CD4-positive, alpha-beta T cell treated with Interferon alpha-2 for 1 hour (primary cell): ENCODE data around the gene CD209.
A peak's percentile ranks its signal among the peaks of the same experiment; 100 is the strongest.

ENCODE experiments used
- DNase-seq, 2 donors: peaks; one replicate each; pipeline ENCODE4 v3.0.0-alpha.2; 2020 to 2022

Gene CD209

GRCh38 chr19:7734220-7735203 lies 12.8 kb downstream of the CD209 start:
- peak in 1 of 2 donors; percentile 42 for DNase-seq

GRCh38 chr19:7733376-7733775 lies 14.0 kb downstream of the CD209 start:
- DNase-seq = no peak

DNA sequence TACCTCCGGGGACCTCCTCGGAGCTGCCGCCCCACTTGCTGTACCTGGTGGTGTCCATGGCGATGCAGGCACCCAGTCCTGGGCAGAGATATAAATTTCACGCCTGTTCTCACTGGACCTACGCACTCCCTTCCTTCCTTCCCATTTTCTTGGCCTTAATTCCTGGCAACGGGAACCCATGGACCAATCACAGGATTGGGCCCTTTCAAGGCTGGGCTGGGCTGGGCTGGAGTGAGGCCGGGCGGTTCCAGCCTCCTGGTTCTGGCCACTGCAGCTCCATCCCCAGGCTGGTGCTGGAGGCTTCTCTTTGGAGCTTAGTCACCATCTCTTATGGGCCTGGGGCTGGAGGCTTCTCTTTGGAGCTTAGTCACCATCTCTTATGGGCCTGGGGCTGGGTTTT lies 15.3 kb downstream of the CD209 start, which contains the start of gene CLEC4G:
CLEC4G (minus strand) TSS at position 66 of the 400 bp plus-strand sequence; CDS start at position 58, 8 bp downstream.
- no peak for DNase-seq

GRCh38 chr19:7731615-7732014 lies 15.7 kb downstream of the CD209 start:
- DNase-seq = no peak

- DNase-seq = no peak
These were observed 16.1 kb downstream of the CD209 start for GRCh38 chr19:7731218-7731595.

DNA sequence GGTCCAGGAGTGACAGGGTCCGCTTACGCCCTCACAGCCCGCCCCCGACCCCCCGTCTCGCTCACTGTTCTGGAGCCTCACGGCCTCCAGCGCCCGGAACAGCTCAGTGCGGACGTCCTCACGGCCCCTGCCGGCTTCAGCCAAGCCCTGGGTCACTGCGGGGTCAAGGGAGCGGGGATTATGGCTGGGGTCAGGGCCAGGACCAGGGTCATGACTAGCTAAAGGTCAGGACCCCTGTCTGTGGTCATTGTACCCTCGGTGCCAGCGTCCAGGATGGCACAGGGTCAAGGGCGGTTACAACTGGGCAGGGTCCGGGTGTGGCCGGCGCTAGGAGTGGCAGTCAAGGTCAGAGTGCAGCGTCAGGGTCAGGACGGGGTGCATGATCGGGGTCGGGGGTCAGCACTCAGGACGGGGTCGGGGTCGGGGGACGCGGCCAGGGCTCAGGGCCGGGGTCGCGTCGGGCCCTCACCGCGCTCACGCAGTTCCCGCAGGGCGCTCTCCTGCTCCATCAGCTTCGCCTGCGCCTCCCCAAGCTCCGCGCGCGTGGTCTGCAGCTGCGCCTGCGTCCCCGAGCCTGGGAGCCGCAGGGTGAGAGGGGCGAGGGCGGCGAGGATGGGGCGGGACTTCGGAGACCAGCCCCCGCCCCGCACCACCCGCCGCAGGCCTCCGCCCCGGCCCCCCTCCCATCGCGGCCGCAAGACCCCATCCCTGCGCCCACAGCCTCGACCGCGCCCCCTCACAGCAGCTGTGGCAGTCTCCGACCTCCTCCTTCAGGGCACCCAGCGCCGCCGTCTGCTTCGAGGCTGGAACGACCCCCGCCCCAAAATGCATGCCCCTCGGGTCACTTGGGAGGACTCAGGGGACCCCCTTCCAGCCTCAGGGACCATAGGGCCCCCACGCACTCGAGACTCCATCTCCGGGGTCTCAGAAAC lies 16.8 kb downstream of the CD209 start:
- no peak for DNase-seq

DNA sequence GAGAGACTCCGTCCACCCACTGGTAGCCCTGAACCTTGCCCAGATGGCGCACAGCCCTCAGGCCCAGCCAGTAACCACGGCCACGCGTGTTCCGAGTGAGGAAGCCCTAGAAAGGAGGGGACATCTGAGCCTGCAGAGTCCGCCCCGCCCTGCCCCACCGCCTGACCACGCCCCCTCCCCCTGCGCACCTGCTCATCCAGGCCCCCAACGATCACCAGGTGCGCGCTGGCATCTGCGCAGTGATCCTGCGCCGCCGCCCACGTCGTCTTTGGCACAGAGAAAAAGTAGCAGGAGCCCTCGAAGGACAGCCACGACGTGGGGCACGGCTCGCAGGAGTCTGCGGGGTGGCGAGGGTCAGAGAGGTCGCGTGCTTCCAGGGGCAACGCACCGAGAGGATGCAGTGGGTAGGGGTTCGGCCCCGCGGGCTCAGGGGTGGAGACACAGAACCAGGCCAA lies 17.5 kb downstream of the CD209 start:
- peak in 1 of 2 donors; percentile 29 for DNase-seq

GRCh38 chr19:7729211-7729610 lies 18.1 kb downstream of the CD209 start:
- peak in 1 of 2 donors; percentile 34 for DNase-seq

DNA sequence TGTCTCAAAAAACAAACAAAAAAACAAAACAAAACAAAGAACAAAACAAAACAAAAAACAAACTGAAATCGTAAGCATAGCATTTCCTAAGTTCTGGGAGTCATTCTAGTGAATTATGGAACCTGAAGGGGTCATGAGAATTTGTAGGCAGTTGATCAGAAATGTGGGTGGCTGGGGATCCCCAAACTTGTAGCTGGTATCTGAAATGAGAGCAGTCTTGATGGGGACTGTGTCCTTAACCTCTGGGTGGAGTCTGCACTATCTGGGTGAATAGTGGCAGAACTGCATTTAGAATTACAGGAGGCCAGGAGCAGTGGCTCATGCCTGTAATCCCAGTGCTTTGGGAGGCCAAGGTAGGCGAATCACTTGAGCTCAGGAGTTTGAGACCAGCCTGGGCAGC lies 21.5 kb downstream of the CD209 start:
- DNase-seq = no peak

GRCh38 chr19:7722231-7722651 lies 25.1 kb downstream of the CD209 start:
- DNase-seq = no peak

DNA sequence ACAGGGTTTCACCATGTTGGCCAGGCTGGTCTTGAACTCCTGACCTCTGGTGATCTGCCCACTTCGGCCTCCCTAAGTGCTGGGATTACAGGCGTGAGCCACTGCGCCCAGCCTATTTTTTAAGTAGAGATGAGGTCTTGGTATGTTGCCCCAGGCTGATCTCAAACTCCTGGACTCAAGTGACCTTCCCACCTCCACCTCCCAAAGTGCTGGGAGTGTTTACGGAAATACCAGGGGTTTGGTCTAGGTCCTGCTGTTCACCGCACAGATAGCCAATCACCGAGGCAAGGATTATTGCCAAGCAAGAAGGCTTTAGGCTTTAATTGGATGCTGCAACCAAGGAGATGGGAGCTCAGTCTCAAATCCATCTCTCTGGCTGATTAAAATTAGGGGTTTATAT lies 27.0 kb downstream of the CD209 start:
- DNase-seq = no peak

GRCh38 chr19:7718668-7719067 lies 28.7 kb downstream of the CD209 start:
- no peak for DNase-seq

GRCh38 chr19:7716762-7717161 lies 30.6 kb downstream of the CD209 start:
- DNase-seq = no peak

GRCh38 chr19:7715671-7716070 lies 31.7 kb downstream of the CD209 start:
- DNase-seq = no peak

DNA sequence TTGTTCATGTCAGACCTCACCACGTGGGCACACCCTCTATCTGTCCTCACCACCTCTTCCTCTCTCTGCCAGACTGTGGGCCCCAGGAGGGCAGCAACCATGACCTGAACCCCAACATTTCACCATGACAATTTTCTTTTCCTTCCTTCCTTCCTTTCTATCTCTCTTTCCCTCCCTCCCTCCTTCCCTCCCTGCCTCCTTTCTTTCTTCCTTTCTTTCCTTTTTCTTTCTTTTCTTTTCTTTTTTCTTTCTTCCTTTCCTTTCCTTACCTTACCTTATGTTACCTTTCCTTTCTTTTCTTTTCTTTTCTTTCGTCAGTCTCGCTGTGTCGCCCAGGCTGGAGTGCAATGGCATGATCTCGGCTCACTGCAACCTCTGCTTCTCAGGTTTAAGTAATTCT lies 36.7 kb downstream of the CD209 start:
- no peak for DNase-seq

GRCh38 chr19:7709932-7710460 lies 37.3 kb downstream of the CD209 start:
- no peak for DNase-seq

GRCh38 chr19:7706955-7707456 lies 40.3 kb downstream of the CD209 start:
- no peak for DNase-seq

DNA sequence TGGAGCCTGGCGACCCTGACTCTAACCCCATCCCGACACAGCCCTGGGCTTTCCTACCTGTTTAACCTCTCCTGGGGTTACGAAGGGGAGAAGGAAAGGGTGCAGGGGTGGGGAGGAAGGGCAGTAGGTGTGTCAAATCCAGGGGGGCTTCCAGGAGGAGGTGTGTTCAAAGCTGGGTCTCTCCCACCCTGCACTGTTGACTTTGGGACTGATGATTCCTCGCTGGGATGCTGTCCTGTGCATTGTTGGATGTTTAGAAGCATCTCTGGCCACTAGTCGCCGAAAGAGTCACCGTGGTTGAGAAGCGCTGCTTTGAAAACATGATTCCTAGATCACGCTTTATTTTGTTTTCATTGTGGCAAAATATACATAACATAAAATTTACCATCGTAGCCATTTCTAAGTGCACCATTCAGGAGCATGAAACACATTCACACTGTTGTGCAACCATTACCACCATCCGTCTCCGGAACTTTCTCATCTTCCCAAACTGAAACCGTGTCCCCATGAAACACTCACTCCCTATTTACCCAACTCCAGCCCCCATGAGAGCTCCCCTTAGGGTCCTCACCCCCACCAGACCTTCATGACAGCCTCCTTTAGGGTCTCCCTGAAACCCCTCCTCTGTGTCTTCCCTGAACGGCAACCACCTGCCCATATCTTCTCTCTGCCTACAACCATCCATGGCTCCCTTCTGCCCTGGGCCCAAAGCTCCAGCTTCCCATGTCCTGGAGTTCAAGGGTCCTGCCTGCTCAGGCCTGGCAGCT lies 41.0 kb downstream of the CD209 start:
- no peak for DNase-seq

DNA sequence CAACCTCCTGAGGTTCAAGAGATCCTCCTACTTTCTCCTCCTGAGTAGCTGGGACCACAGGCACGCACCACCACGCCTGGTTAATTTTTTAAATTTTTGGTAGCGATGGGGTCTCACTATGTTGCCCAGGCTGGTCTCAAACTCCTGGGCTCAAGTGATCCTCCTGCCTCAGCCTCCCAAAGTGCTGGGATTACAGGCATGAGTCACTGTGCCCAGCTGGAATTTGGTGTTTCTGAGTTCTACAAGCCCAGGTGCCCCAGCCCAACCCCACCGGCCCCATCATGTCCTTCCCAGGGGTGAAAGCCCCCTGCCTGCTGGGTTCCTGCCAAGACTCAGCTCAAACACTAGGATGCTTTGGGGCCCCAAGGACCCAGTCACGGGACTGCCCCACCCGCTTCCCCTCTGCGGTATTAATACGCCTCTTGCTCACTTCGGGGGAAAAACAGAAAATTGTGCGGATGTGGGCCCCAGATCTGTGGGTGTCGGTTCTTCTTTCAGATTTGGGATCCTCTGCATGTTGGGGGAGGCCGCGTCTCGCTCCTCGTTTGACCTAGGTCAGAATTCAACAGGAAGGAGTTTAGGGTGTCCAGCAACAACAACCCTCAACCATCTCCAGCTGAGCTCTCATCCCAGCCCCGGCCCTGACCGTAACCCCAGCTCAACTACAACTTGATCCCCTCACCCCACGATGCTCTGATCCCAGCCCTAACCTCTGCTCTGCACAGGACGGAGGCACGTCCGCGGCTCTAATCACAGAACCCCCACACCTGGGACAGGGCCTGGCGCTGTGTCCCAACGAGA lies 41.7 kb downstream of the CD209 start:
- DNase-seq = peak; percentile 81 to 82

DNA sequence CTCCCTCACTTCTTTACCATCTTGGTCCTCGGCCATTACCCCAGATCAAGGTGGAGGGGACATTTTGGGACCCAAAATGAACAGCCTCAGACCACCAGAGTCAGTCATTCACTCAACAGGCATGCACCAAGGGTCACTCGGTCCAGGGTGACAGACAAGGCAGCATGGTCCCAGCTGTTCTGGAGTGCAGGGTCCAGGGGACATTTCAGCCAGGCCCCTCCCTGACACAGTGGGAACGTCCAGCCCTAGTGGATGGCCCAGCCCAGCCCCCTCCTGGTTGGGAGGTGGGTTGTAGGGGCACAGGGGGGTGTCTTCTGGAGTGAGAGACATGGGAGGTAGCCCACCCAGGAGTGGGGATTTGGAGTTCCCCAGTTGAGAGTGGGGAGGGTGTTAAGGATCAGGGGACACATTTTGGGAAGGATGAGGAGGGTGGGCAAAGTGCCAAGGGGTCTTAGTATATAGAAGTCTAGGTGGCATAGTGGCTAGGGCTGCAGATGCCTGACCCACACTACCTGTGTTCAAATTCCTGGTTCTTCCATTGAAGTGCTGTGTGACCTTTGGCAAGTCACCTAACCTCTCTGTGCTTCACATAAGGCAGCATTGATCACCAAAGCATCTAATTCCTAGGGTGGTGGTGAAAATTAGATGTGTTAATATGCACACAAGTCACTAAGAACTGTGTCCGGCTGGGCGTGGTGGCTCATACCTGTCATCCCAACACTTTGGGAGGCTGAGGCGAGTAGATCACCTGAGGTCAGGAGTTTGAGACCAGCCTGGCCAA lies 42.9 kb downstream of the CD209 start:
- DNase-seq = no peak
